ENCODE data around the gene RPS14.

Gene RPS14

DNA sequence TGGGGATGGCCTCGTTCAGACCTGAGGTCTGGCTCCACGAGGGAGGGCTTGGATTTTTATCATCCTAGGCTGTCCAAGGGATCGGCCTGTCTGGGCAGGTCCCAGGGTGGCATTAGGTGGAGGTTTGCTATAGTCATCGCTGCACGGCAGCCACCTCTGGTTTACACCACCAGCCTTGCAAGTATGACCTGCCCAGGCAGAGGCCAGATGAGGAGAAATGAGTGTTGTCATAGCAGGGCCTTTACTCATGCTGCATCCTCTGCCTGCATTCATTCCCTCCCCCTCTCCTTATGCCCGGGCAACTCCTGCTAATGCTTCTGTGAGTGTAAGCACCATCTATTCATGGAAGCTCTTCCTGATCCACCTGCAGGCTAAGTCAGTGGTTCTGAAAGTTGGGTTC is 43.1 kb upstream of the RPS14 start:
- TF ChIP-seq, protein P1, sequence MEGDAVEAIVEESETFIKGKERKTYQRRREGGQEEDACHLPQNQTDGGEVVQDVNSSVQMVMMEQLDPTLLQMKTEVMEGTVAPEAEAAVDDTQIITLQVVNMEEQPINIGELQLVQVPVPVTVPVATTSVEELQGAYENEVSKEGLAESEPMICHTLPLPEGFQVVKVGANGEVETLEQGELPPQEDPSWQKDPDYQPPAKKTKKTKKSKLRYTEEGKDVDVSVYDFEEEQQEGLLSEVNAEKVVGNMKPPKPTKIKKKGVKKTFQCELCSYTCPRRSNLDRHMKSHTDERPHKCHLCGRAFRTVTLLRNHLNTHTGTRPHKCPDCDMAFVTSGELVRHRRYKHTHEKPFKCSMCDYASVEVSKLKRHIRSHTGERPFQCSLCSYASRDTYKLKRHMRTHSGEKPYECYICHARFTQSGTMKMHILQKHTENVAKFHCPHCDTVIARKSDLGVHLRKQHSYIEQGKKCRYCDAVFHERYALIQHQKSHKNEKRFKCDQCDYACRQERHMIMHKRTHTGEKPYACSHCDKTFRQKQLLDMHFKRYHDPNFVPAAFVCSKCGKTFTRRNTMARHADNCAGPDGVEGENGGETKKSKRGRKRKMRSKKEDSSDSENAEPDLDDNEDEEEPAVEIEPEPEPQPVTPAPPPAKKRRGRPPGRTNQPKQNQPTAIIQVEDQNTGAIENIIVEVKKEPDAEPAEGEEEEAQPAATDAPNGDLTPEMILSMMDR (IDR thresholded peaks at IDR 0.05; ENCODE audit: borderline replicate concordance, insufficient read depth, low read depth, low read length): no peak
- no peak overlapping the region for H3K4me3 ChIP-seq (ENCODE audit: low read depth, low read length)

DNA sequence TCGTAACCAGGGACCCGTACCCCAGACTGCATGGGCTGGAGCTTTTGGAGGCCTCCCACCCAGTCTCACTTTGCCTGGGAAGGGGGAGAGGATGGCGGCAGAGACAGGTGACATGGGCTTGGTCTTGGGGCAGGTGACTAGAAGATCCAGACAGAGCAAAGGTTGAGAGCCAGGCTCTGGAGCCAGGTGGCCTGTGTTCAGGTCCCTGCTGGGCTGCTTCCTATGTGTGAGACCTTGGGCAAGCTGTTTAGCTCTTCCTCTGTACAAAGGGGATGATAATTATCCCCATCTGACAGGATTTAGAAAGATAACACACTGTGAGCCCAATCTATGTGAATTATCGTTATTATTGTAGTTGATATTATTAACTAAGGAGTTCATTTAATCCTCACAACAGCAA is 42.3 kb upstream of the RPS14 start:
- TF ChIP-seq, protein P1 (IDR thresholded peaks at IDR 0.05; ENCODE audit: borderline replicate concordance, insufficient read depth, low read depth, low read length): no peak
- no peak overlapping the region for H3K4me3 ChIP-seq (ENCODE audit: low read depth, low read length)

DNA sequence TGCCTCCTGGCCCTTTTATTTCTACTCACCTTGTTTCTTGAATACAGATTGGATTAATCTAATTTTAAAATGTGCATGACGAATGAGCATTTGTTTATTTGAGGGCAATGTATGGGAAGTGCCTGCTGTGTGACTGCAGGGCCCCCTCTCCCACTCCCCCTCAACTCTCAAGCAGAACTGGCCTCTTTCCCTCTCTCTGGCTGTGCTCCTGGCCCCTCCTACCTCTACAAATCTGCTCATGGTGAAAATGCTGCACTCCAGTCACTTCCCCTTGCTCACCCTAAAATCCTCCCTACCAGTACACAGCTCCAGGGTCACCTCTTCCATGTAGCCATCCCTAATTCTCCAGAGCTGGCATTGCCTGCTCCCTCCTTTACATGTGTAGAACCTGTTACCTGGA is 41.2 kb upstream of the RPS14 start:
- H3K4me3 ChIP-seq (ENCODE audit: low read depth, low read length): peak overlapping the region; percentile 23

DNA sequence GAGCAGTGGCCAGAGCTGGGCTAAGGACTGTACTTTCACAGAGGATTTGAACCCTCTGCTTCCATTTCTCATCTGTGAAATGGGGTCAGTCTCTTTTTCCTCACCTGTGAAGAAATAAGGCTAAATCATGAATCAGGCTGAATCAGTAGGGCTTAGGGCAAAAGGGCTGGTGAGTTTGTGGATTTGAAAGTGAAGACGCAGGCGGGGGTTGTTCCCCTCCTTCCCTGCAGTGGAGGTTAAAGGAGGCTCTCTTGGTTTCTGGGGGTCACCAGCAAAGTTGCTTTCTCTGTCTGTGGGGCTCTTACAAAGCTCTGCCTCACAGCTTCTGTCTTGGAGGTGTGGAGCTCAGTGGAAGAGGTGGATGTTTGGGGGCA is 40.7 kb upstream of the RPS14 start:
- H3K4me3 ChIP-seq (ENCODE audit: low read depth, low read length): peak overlapping the region; percentile 23
- TF ChIP-seq, protein P1 (IDR thresholded peaks at IDR 0.05; ENCODE audit: borderline replicate concordance, insufficient read depth, low read depth, low read length): no peak

More for the DNA sequence above, 41.2 kb upstream of the RPS14 start:
- TF ChIP-seq, protein P1 (IDR thresholded peaks at IDR 0.05; ENCODE audit: borderline replicate concordance, insufficient read depth, low read depth, low read length): no peak

DNA sequence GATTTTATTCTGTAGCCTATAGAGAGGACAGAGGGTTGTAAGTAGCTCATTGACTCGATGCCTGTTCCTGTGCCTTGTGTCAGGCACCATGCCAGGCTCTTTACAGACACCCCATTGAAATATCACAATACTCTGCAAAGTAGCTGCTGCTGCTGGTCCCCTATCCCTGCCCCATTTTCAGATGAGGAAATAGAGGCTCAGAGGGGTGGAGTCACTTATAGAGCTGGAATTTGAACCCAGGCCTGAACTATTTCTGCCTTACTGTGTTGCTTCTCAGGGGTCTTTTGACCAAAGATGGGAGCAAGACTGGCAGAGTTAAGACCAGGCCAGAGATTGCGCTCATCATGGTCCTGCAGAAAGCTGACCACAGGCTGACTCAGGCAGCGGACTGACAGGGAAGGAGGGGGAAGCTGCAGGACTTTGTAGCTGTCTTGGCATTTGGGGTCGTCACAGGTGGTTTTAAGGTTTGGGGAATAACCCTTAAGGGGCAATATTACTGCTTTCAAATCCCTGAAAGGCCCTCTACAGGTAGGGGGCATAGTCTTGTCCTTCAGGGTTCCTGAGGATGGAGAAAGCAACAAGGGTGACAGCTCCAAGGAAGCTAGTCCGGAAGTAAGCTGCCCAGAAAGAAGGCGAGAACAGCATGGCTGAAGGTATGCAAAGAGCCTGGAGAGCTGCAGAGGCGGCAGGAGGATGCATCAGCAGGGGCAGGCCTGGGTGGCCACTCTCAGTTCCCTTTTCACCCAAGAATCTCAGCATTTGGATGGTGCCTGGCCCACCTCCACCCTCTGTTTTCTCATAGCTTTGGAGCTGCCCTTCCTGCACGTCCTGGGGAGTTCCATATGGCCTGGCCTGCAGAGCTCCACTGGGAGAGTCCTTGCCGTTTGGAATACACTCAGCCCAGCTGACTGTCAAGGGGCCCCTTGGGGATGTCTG is 40.1 kb upstream of the RPS14 start:
- peak overlapping the region; percentile 23 for H3K4me3 ChIP-seq (ENCODE audit: low read depth, low read length)
- TF ChIP-seq, protein P1 (IDR thresholded peaks at IDR 0.05; ENCODE audit: borderline replicate concordance, insufficient read depth, low read depth, low read length): no peak

DNA sequence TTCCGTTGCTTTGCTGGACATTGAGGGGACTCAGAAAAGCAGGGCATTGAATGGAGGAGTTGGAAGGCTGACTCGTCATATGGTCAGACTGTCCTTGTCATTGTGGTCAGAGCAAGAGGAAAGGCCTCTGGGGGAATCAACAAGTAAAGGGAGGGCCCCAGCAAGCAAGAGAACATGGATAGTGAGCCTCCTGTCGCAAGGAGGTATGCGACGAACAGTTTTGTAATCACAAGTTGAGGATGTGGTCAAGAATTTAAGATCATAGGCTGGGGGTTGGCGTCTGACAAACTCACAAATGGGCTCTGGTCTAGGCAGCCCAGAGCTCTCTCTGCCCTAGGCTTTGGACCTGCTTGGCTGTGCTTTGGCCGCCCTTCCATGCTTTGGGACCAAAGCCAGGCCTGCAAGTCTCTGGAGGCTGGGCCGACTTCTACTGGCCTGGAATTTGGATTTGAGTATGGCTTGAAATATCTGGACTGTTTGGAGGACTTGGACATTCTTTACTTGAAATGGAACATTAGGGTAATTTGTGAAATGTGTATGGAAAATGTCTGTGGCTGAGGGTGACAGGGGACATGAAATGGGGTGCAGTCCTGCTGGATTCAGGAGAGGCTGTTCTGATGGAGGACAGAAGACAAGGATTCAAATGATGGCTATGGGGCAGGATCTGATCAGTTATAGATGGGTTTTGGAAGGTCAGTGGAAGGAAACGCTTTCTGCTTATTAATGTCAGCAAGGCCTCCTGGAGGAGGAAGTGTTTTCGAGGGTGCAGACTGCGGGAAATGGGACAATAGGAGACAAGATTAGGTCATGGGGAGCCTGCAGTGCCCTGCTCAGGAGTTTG is 39.2 kb upstream of the RPS14 start:
- no peak overlapping the region for H3K4me3 ChIP-seq (ENCODE audit: low read depth, low read length)
- TF ChIP-seq, protein P1 (IDR thresholded peaks at IDR 0.05; ENCODE audit: borderline replicate concordance, insufficient read depth, low read depth, low read length): no peak

All from GM12875 (cell line).